HG03097 (cell line): ENCODE measurements around the gene OCLN.
"Not testable (repeated sequence)": the region's sequence is repeated elsewhere in the genome, so short reads cannot be mapped to it uniquely, and the experiment has no call there.

Experiments used
- ATAC-seq: cut with Tn5 transposase; IDR thresholded peaks from one replicate; pipeline ENCODE4 v1.9.1; 2021; ENCODE audit not compliant: unreplicated experiment, low FRiP score

OCLN gene

DNA sequence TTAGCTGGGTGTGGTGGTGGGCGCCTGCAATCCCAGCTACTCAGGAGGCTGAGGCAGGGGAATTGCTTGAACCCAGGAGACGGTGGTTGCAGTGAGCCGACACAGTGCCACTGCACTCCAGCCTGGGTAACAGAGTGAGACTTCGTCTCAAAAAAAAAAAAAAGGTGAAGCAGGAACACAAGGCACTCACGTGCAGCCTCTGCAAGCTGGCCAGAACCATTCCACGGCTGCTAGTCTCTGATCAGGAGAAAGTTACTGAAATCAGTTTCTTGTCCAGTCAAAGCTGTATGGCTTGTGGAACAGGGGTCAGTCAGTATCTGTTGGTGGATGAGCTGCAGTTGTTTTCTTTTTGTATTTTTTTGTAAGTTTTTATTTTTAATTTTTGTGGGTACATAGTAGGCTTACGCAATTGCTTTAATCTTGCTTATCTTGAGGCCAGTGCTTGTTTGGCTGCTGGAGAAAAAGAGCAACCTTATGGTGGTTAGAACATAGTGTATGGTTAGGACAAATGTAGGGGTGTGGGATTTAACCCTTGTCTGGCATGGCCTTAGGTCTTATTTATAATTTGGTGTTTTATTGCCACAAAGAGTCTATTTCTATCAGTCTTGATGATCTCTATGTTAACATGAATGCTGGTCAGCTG, 34.7 kb downstream of the OCLN start:
- ATAC-seq: no peak

DNA sequence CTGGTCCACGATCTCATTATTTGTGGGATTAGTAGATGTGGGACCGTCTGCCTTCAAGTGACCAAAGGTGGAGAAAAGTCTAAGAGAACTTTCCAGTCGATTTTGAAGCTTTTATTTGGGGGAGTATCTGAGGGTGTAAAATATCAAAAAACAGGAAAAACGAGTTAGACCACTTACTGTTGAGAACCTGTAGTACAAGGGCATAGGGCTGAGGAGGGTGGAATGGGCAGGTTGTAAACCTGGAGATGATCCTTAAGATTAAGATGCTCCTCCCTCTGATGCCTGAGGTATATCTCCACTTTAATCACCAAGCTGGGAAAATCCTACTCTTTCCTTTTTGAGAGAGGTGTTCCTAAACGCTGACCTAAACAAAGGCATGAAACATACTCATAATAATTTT, 35.4 kb downstream of the OCLN start:
- no peak for ATAC-seq

DNA sequence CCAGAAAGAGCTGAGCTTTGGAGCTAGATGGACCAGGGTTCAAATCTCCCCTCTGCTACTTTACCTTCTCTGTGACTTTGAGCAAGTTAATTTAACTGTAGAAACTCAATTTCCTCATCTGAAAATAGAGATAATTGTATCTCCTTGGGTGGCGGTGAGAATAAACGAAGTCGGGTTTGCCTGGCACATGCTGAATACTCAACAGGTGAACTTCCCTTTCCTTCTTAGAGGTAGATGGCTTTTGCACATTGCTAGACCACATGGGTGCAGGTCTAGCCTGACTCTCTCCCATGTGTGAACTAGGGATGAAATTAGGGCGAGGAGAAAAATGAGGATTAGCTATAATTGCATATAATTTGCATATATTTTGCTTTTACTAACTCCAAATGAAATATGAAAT, 36.0 kb downstream of the OCLN start:
- no peak for ATAC-seq

DNA sequence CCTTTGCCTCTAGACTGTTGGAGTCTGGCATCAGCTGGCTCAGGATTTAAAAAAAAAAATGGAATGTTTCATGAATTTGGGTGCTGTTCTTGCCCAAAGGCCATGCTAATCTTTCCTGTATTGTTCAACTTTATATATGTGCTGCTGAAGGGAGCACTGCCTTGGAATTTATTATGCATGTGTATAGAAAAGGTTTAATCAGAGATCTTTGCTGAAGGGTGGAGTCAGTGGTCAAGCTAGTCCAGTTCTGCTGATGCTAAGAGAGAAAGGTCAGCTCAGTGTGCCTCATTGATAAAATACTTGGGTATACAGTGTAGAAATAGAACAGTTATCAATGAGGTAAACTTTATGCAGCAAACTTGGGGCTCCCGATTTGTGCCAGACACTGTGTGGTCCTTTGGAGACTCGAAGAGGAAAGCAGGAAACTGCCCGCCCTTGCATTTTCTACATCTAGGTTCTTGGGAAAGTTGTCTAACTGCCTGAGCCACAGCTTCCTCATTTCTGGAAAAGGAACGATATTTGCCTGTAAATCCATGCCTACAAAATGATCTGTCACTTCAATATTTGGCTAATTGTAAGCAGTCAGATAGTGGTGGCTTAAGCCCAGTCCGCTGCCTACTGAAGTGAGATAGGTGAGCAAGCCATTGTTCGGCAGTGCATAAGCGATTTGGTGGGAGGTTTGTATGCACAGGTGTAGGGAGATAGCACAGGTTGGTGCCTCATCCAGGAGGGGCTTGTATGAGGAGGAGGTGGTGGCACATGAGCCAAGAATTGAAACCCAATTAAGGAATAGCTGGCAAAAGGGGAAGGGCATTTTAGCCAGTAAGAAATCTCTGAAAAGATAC, 38.2 kb downstream of the OCLN start:
- ATAC-seq: no peak

DNA sequence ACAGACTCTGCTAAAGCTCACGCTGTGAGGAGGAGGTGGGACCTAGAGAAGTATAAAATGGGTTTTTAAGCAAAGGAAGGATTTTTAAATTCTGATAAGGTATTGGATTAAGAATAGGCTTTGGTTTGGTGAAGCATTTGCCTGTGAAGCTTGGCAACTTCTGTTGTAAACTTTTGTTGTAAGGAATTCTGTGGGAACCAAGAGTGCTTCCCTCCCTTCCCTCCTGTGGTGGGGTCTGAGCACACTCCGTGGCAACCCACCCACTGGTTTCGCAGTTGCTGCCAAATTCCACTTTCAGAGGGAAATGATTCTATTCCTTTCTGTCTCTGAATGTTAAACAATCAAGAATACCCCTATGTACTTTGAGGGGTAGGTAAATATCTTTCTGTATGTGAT, 38.8 kb downstream of the OCLN start:
- ATAC-seq: no peak

DNA sequence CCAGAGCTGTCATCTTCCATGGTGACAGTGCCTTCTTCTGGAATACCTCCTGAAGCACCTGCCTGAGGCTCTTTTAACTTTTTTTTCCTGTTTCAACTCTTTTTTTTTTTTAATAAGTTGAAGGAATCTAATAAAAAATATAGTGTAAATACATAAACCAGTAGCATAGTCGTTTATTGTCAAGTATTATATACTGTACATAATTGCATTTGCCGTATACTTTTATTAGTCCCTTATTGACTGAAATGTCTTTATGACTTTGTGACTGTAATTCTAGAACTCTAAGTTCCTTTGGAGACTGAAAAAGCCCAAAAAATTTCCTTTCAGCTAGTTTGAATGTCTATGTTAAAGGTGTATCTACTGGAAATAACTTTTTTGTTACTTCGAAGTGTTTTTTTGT, 45.3 kb downstream of the OCLN start:
- not testable (repeated sequence) for ATAC-seq

DNA sequence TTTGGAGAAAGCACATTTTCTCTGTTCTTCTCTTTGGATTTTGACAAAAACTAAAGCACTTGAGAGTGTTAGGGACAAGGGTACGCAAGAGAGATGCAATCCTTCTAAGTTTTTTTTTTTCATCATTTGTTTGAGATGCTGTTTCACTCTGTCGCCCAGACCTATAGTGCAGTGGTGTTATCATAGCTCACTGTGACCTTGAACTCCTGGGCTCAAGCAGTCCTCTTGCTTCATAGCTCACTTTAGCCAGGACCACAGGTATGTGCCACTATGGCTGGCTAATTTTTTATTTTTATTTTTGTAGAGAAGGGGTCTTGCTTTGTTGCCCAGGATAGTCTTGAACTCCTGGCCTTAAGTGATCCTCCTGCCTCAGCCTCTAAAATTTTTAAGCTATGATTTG, 46.1 kb downstream of the OCLN start:
- ATAC-seq: not testable (repeated sequence)

DNA sequence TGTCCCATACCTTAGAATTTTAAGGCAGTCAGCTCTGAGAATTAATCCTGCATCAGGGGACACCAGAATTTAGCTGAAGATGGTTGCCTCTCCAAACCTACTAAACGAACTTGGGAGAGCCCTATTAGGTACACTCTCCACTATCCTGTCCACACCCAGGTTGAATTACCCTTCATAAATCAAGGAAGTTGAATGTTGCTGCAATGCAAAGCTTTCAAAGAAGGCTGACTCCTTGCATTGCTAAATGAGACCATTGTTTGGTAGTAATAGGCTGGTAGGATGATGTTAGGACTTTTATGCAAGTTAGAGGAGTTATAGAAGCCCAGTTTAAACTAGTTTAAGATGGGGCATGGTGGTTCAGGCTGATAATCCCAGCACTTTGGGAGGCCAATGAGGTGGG, 48.8 kb downstream of the OCLN start:
- not testable (repeated sequence) for ATAC-seq

DNA sequence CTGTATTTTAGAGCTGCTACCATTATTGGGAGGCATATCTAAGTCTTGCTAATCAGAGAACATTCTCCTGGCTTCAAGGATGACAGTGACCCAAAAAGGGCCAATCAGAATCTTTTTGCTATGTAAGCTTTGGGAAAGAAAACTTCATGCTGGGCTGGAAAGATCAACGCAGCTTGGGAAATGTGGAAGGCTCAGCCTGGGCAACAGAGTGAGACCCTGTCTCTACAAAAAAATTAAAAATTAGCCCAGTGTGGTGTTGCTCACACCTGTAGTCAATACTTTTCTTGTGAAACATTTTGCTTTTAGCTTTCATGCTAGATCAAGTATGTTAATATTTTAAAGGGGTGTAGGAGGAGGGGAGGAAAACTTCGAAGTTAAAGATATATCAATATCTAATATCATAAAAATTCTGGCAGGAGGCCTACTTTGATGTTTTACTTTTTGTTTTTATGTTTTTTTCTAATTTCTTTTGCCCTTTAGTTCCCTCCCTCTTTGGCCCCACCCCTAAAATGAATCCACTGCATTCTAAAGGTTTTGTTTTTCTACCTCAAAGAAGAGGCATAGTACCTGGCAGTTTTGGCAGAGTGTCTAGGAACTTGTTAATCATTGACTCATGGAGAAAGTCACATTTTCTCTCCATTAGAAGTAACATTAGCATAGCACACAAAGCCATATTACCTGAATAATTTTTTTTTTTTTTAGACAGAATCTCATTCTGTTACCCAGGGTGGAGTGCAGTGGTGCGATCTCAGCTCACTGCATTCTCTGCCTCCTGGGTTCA, 50.4 kb downstream of the OCLN start:
- ATAC-seq: not testable (repeated sequence)

DNA sequence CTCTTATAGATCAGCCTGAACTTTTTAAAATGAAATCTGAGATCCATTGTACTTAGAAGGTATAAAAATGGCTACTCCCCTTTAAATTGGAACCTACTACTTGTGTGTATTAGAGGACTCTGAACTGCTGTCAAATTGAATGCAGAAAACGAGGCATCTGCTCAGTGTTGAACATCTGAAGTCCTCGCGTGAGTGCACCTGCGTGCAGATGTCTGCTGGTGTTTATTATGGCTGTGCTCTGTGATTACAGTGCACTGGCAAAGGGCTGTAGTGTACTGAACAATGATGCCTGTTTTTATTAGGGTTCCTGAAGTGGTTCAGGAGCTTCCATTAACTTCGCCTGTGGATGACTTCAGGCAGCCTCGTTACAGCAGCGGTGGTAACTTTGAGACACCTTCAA, 52.0 kb downstream of the OCLN start:
- ATAC-seq: not testable (repeated sequence)

DNA sequence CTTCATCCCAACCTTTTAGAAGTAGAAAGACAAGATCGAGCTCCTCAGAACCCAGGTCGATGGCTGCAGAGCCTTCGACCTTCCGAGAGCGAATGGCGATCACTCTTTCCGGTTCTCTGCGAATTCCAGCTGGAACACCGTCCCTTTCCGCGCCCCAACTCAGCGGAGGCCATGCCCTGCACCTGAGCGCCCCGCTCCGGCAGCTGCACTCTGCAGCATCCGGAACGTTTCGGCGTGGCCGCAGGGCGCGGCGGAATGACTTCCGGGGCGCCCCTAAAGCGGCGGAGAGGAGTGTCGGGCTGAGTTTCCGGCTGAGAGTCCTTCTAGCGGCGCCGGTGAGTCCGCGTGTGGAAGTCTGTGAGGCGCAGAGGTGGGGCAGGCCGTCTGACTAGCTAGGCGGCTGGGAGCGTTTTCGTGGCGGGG, 67.3 kb downstream of the OCLN start, which contains the start of gene GTF2H2C:
TSS of gene GTF2H2C (plus strand) at position 284 of the 423 bp plus-strand sequence. CDS start 4,942 bp downstream, outside the sequence.
- peak; percentile 97 for ATAC-seq

DNA sequence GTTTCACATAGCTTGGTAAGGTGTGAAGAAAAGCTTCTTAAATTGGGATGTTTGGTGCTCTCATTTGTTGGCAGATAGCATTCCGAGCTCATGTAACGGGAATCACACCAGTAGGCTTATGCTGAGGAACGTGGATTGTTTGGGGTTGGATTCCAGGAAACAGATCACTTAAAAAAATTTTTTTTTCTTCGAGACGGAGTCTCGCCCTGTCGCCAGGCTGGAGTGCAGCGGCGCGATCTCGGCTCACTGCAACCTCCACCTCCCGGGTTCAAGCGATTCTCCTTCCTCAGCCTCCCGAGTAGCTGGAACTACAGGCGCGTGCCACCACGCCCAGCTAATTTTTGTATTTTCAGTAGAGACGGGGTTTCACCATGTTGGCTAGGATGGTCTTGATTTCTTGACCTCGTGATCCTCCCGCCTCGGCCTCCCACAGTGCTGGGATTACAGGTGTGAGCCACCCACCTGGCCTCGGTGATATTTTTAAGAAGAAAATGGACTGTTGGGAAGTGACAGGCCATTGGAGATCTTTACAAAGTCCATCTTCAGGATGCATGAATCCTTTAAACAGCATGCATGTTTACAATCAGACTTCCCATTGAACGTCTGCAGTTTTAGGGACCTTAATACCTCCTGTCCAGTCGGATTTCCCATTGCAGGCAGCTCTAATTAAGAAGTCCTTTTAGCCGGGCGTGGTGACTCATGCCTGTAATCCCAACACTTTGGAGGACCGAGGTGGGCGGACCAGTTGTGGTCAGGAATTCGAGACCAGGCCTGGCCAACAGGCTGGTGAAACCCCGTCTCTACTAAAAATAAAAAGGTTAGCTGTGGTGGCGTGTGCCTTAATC, 68.2 kb downstream of the OCLN start:
- ATAC-seq: not testable (repeated sequence)

DNA sequence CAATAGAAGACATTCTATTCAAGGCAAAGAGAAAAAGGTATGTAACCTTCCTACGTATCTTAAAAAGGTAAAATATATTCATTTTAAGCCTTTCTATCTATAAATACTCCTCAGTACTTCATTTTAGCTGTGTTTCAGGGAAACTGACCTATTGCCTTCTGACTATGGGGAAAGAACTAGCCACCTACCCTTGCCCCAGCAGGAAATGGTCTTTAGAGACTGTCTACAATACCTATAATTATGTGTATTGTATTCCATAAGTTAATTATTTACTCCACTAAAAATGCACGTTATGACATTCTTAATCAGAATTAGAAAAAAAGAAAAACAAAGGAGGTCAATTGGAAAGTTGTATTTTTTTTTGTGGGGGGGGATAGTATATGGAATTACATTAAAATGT, 73.6 kb downstream of the OCLN start:
- not testable (repeated sequence) for ATAC-seq

DNA sequence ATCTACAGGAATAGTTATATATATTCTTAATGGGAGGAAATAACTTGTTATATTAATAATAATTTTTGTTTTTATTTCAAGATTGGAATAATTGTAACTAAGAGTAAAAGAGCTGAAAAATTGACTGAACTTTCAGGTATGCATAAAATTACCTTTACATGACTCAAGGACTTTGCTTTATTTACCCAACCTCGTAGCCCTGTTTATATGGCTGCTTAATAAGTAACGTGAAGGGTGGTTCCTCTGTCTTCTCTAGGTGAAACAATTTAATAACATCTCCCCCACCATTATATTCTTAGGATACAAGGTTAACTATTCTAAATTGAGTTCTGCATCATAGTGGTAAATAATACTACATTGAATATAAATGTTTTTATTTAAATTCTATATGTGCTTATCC, 75.5 kb downstream of the OCLN start:
- not testable (repeated sequence) for ATAC-seq

DNA sequence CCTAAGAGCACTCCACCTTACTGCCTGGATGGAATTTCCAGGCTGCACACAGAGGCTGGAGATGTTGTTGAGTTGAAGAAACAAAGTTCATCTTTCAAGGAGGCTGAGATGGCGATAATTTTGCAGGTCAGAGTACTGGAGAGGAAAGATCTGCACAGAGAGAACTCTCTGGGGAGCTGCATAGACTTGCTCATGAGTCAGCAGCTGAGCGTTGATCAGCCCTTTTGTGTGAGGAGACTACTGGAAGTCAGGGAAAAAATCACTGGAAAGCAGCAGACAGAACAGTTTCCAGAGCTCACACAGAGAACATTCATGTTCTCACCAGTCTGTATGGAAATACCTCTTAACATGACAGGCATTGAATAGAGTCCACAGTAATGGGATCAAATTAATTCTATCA, 90.8 kb downstream of the OCLN start:
- not testable (repeated sequence) for ATAC-seq

DNA sequence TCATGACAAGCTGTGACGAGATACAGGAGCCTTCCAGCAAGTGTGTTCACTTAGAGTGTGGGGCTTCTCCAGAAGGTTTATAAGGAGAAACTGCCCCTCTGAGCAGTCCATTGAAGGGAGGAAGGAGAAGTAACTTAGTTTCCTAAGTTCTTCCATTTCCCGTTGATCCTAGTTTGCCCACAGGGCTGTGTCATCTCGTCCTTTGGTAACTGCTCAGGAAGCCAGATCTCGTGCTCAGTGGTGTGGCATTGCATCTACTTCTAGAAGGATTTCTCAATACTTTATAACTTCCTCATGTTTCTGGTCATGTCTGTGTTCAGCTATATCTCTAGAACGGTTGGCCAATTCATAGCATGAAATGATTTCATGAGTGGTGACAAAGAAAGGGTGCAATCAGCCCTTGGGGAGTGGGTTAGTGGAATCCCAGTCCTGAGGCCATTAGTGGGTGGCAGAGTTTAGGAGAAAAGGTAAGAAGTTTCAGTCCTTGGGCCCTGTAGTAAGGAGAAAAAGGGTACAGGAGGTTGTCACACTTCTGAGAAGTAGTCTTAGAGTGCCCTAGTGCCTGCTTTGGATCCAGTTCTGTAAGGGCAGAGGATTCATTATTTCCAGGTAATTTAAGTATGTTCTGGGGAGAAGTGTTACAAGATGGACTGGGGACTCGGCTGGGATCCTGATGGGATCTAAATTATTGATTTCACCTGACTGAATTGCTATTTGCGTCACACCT, 103.7 kb downstream of the OCLN start:
- ATAC-seq: not testable (repeated sequence)

DNA sequence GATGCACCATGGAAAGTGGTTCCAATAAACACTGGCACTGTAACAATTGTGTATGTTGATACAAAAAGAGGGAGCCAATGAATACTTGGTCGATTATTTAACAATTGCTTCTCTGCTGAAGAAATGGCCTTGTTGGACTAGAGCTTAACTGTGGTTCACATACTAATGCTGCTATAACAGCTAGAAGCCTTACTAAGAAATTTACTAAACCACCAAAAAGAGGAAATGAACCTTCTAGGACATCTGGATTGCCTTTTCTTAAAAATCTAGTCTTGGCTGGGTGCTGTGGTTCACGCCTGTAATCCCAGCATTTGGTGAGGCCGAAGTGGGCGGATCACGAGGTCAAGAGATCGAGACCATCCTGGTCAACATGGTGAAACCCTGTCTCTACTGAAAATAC, 109.4 kb downstream of the OCLN start:
- ATAC-seq: not testable (repeated sequence)

DNA sequence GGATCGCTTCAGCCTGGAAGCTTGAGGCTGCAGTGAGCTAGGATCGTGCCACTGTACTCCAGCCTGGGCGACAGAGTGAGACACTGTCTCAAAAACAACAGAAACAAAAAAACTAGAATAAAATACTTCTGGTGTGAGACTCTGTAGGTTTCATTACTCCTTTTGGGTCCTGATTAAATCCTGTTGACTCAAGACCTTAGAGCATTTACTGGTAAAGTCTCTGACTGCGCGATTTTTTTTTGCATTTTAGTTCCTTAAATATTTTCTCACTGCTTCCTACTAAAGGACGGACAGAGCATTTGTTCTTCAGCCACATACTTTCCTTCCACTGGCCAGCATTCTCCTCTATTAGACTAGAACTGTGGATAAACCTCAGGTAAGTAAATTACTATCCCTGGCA, 114.2 kb downstream of the OCLN start:
- not testable (repeated sequence) for ATAC-seq
